Stimulated activated effector memory CD8-positive, alpha-beta T cell treated with anti-CD3 and anti-CD28 coated beads, Interleukin-12 subunit alpha, Interleukin-12 subunit beta, amount 100 ng/mL, for 72 hours (primary cell): Measurements from ENCODE around the gene CNKSR3.

Source experiments
- ATAC-seq: fragments of 150-1000 bp; cut with Tn5 transposase; 2 replicates; pipeline ENCODE4 v1.10.0; 2021
- DNase-seq, 2 donors: peaks; one replicate each; pipeline ENCODE4 v3.0.0; 2021 to 2022; ENCODE audit warnings: low spot score in 2 of 2
- H3K27ac Mint-ChIP-seq: one replicate; pipeline ENCODE4 v1.8.0; 2022; ENCODE audit warnings: mild to moderate bottlenecking, mixed read lengths
- H3K36me3 Mint-ChIP-seq: one replicate; pipeline ENCODE4 v1.8.0; 2022; ENCODE audit warnings: mild to moderate bottlenecking, mixed read lengths
- H3K4me1 Mint-ChIP-seq: one replicate; pipeline ENCODE4 v1.8.0; 2022; ENCODE audit warnings: mixed read lengths
- H3K4me3 Mint-ChIP-seq: one replicate; pipeline ENCODE4 v1.8.0; 2022; ENCODE audit warnings: mild to moderate bottlenecking, mixed read lengths
- H3K9me3 Mint-ChIP-seq: one replicate; pipeline ENCODE4 v1.8.0; 2022; ENCODE audit warnings: mixed read lengths

Gene CNKSR3

DNA sequence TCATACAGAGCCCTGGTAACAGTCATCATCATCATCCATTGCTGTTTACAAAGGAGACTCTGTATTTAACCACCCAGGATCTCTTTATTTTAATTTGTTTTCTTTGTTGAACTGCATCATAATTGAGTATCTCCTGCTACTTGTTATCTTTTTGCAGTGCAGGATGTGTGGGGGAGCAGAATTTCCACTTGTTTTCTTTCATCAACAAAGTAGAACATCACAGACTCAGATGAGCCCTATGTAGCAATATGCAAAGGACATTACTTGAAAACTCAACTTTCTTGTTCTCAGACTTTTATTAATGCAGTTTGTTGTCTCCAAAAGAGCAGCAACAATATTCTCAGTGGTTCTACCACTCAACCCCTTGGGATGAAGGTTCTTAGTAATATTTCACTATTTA is 115.2 kb downstream of the CNKSR3 start:
- H3K27ac Mint-ChIP-seq: no peak overlapping the region

DNA sequence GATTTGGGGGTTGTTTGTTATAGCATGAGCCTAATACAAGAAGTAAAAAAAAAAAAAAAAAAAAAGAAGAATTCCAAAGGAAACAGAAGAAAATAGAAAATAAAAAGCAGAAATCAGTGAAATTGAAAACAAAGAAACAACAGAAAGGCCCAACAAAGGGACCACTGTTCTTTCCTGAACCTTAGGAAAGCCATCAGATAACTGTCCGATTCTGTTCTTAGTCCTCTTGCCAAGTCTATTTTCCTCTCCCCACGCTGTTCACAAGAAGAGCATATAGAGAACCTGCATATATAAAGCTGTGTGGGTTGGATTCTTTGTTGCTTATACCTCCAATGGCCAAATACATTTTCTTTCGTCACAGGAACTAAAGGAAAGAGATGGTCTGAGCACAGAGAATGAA is 115.9 kb downstream of the CNKSR3 start:
- Mint-ChIP-seq H3K4me3 (no peak overlapping the region), H3K36me3 (no peaks in the 10 kb centered on the region), H3K9me3 (no peaks in the 10 kb centered on the region), H3K4me1 (peaks cover 5% of the 10 kb centered on the region), H3K27ac (no peak overlapping the region)
- DNase-seq (no peak), ATAC-seq (no peak)

More for the DNA sequence above, 115.2 kb downstream of the CNKSR3 start:
- no peak for DNase-seq
- ATAC-seq: no peak
- H3K9me3 Mint-ChIP-seq: no peaks in the 10 kb centered on the region
- H3K36me3 Mint-ChIP-seq: no peaks in the 10 kb centered on the region
- H3K4me3 Mint-ChIP-seq: no peak overlapping the region
- peaks cover under 1% of the 10 kb centered on the region for H3K4me1 Mint-ChIP-seq

DNA sequence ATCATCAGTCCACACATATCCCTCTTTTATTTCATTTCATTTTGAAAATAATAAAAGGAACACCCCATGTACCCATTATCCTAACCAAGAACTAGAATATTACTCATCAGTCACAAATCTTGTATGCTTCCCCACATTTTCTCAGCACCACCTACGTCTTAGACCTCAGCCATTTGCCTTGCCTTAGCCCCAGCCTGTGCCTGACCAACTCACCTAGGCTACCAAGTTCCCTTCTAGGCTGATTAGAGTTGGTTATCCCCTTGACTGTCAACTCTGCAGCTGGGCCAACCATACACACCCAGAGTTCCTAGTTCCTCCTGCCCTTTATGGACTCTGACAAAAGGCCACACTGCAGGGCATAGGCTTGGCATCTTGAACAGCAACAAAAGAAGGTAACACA is 120.5 kb downstream of the CNKSR3 start:
- ATAC-seq: peak; percentile 86
- Mint-ChIP-seq H3K4me1 (peaks cover 5% of the 10 kb centered on the region), H3K36me3 (no peaks in the 10 kb centered on the region), H3K9me3 (no peaks in the 10 kb centered on the region), H3K4me3 (no peak overlapping the region), H3K27ac (no peak overlapping the region)
- no peak for DNase-seq

DNA sequence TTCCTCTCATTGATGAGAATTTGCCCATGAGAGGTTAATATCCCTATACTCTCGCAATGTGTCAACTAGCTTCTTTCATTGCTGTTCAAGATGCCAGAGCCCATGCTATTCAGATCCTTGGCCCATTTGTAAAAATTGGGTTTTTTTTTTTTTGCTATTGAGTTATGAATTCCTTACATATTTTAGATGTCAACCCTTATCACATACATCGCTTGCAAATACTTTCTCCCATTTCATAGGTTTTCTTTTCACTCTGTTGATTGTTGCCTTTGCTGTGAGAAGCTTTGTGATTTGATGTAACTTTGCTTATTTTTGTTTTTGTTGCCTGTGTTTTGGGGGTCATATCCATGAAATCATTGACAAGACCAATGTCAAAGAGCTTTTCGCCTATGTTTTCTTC is 121.7 kb downstream of the CNKSR3 start:
- Mint-ChIP-seq H3K4me3 (no peak overlapping the region), H3K27ac (no peak overlapping the region), H3K9me3 (no peaks in the 10 kb centered on the region), H3K4me1 (peaks cover 5% of the 10 kb centered on the region), H3K36me3 (no peaks in the 10 kb centered on the region)
- DNase-seq (no peak), ATAC-seq (no peak)

DNA sequence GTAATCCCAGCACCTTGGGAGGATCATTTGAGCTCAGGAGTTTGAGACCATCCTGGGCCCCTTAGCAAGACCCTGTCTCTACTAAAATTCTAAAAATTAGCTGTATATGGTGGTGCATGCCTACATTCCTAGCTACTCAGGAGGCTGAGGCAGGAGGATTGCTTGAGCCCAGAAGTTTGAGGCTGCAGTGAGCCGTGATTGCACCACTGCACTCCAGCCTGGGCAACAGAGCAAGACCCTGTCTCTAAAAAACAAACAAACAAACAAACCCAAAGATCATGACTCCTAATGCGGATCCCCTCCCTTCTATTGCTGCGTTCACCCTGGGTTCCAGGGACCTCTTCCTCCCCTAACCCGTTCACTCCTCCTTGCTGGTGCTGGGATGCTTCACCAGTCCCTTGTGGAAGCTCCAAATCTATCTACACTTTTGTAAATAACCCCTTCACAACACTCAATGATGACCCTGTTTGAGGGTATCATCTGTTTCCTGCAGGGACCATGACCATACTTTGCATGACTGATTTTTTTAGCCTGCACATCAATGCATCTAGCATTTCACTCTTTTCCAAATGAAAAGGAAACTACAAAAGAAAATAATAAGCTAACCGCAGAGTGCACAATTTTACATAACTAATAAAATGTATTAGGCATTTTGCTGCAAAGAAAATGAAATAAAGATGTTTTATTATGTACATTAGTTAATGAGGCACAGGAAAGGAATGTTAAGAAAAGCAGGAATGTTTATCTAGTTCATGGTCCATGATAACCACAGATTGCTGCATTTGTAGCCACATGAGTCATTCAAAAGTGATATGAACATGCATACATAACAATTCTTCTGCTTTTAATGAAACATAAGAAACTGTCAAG is 123.4 kb downstream of the CNKSR3 start:
- H3K27ac Mint-ChIP-seq: no peak overlapping the region
- H3K4me1 Mint-ChIP-seq: peaks cover 5% of the 10 kb centered on the region
- H3K4me3 Mint-ChIP-seq: no peak overlapping the region
- ATAC-seq (no peak), DNase-seq (no peak)
- no peaks in the 10 kb centered on the region for H3K36me3 Mint-ChIP-seq
- H3K9me3 Mint-ChIP-seq: peaks cover 3% of the 10 kb centered on the region

DNA sequence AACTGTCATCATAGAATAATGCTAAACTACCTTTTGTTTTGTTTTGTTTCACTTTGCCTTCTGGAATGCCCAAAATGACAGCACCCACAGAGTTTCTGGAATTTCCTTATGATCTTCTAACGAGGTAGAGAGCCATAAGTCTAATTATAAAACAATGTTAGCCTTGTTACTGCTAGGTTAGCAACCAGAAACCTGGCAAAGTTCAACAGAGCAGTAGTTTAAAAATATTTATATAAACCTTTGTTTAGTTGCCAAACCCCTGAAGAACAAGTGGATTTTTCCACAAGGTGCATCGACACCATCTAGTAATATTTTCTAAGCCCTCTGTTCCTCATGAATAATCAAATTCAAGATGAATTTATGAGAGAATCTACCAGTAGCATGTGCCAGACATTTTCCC is 126.3 kb downstream of the CNKSR3 start:
- Mint-ChIP-seq H3K4me3 (no peak overlapping the region), H3K4me1 (no peaks in the 10 kb centered on the region), H3K27ac (no peak overlapping the region), H3K9me3 (peaks cover 3% of the 10 kb centered on the region), H3K36me3 (no peaks in the 10 kb centered on the region)
- DNase-seq: no peak
- ATAC-seq: no peak

DNA sequence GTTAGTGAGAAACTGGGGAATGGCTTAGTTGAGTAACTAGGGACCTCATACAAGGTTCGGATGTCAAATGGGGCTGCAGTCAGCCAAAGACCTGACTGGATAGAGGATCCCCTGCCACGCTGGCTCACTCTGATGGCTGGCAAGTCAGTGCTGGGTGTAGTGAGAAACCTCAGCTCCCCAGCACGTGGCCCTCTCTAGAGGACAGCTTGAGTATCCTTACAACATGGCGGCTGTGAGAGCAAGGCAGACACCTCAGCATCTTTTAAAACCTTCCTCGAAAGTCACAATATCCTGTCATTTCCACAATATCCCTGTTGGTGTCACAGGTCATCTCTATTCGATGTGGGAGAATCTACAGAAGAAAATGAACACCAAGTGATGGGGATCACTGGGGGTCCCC is 127.2 kb downstream of the CNKSR3 start:
- no peak overlapping the region for H3K27ac Mint-ChIP-seq
- H3K9me3 Mint-ChIP-seq: peaks cover 3% of the 10 kb centered on the region
- H3K4me3 Mint-ChIP-seq: no peak overlapping the region
- DNase-seq (no peak), ATAC-seq (no peak)
- H3K36me3 Mint-ChIP-seq: no peaks in the 10 kb centered on the region
- H3K4me1 Mint-ChIP-seq: no peaks in the 10 kb centered on the region

DNA sequence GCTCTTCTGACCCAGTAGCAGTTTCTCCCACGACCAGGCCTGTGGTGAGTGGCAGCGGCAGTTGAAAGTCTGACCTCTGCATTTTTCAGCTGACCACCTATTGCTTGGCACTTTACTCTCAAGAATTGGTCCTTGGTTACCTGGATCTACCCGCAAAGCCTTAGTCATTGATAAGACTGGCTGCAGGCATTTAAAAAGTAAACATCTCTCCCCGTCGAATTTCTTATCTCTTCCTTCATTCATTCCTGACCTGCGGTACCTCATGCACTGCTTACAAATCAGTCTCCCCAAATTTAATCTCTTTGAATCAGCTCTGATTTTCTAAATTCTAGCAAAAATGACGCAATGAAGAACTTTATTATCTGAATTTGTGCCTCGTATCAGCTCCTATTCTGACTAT is 127.7 kb downstream of the CNKSR3 start:
- Mint-ChIP-seq H3K4me1 (no peaks in the 10 kb centered on the region), H3K4me3 (no peak overlapping the region), H3K27ac (no peak overlapping the region), H3K36me3 (no peaks in the 10 kb centered on the region), H3K9me3 (peaks cover 3% of the 10 kb centered on the region)
- DNase-seq (no peak), ATAC-seq (no peak)

DNA sequence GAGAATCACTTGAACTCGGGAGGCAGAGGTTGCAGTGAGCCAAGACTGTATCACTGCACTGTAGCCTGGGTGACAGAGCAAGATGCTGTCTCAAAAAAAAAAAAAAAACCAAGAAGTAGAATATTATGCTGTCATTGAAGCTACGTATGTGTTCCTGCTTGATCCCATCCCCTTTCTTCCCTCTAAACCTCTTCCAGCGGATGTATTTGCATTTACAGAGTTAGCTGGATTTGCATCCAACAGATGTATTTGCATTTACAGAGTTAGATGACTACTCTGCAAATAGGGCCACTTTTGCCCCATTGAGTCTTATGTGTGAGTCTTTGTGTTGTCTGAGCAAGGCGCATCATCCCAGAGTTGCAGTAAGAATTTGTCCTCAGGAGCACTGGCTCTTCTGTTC is 128.9 kb downstream of the CNKSR3 start:
- no peak for DNase-seq
- Mint-ChIP-seq H3K4me1 (no peaks in the 10 kb centered on the region), H3K27ac (no peak overlapping the region), H3K4me3 (no peak overlapping the region), H3K9me3 (peaks cover 3% of the 10 kb centered on the region), H3K36me3 (no peaks in the 10 kb centered on the region)
- ATAC-seq: no peak

DNA sequence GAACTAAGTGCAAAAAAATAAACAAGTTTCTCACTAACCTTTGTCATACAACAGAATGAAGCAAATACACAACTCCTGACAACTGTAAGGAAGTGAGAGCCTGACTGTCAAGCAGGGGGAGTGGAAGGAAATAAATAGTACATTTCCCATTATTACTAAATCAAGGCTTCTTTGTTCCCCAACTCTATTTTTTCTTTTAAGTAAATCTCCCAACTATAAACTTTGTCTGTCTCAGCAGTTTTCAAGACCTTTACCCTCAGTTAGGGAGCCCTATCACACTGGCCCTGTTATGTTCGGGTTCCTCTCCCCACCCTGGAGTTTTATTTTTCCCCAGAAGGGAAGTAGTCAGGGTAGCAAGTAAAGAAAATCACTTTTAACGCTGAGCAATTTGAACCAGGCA is 129.7 kb downstream of the CNKSR3 start:
- Mint-ChIP-seq H3K27ac (no peak overlapping the region), H3K36me3 (no peaks in the 10 kb centered on the region), H3K4me1 (no peaks in the 10 kb centered on the region), H3K4me3 (no peak overlapping the region), H3K9me3 (peaks cover 3% of the 10 kb centered on the region)
- ATAC-seq (no peak), DNase-seq (no peak)

DNA sequence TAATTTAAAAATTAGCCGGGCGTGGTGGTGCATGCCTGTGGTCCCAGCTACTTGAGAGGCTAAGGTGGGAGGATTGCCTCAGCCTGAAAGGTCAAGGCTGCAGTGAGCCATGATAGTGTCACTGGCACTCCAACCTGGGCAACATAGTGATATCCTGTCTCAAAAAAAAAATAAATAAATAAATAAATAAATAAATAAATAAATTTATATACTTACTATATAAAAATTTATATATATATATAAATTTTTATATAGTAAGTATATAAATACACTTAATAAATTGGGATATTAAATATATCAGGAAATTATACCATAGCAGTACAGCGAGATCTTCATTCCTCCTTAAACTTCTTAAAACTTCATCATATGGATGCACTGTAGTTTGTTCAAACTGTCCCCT is 130.9 kb downstream of the CNKSR3 start:
- H3K36me3 Mint-ChIP-seq: no peaks in the 10 kb centered on the region
- no peaks in the 10 kb centered on the region for H3K4me1 Mint-ChIP-seq
- no peak overlapping the region for H3K27ac Mint-ChIP-seq
- no peak for DNase-seq
- no peak overlapping the region for H3K4me3 Mint-ChIP-seq
- peaks cover 3% of the 10 kb centered on the region for H3K9me3 Mint-ChIP-seq
- ATAC-seq: no peak

DNA sequence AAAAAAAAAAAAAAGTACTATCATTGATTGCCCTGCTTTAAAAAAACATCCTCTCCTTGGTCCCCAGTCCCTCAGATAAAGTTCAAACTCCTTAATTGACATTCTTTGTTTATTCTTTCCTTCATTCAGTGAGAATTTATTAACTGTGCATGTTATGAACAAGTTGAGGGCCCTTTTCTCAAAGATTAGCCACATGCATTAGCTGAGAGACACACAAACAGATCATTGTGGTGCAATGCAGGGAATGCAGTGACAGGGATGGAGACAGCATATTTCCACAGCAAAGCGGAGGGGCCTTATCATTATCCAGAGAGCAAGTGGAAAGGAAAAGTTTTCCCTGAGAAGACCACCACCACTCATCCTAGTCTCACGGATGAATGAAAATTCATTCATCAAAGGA is 132.0 kb downstream of the CNKSR3 start:
- H3K9me3 Mint-ChIP-seq: peaks cover 3% of the 10 kb centered on the region

DNA sequence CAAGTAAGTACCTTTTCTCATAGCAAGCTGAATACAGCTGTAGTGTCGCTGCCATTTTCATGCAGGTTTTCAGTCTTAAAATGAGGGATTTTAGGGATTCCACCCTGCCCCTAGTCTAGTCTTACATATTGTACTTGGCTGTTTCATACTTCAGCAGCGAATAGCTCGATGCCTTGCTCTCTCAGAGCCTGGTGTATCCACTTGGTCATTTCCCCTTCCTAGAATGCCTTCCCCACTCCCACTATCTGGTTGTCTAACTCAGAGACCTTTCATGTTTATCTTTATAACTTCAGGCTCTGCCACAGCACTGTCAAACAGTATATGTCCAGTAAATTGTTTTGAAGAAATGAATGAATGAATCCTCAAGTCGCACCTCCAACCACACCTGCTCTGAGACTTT is 132.8 kb downstream of the CNKSR3 start:
- Mint-ChIP-seq H3K4me1 (no peaks in the 10 kb centered on the region), H3K4me3 (no peak overlapping the region), H3K9me3 (no peaks in the 10 kb centered on the region), H3K27ac (no peak overlapping the region), H3K36me3 (no peaks in the 10 kb centered on the region)
- DNase-seq (no peak), ATAC-seq (no peak)

More for the DNA sequence above, 132.0 kb downstream of the CNKSR3 start:
- no peak for ATAC-seq
- no peak for DNase-seq
- no peak overlapping the region for H3K27ac Mint-ChIP-seq
- no peaks in the 10 kb centered on the region for H3K4me1 Mint-ChIP-seq
- no peaks in the 10 kb centered on the region for H3K36me3 Mint-ChIP-seq
- no peak overlapping the region for H3K4me3 Mint-ChIP-seq

DNA sequence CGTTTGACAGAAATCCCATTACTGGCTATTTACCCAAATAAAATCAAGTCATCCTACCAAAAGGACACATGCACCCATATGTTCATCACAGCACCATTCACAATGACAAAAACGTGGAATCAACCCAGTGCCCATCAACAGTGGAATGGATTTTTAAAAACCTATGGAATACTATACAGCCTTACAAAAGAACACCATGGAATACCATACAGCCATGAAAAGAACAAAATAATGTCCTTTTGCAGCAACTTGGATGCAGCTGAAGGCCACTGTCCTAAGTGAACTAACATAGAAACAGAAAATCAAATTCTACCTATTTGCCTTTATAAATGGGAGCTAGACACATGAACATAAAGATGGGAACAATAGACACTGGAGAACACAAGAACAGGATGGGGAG is 136.5 kb downstream of the CNKSR3 start:
- Mint-ChIP-seq H3K36me3 (no peaks in the 10 kb centered on the region), H3K9me3 (no peaks in the 10 kb centered on the region), H3K27ac (no peak overlapping the region), H3K4me1 (no peaks in the 10 kb centered on the region), H3K4me3 (no peak overlapping the region)
- DNase-seq (no peak), ATAC-seq (no peak)

DNA sequence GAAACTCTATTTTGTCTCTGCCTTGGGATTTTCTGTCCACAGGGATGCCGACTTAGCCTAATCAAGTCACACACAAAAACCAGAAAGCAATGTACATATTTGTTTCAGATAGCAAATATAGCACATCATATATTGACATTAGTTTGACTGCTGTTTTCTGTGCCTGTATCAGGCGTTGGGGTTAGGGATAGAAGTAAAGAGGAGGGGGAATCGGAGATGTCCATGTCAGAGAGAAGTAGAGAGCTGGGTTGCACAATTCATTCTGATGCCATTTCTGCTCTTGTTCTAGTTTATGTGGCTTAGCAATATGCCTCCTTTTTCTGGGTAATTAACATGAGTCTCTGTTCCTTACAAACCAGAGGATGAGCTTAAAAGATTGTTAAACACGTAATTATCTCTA is 139.2 kb downstream of the CNKSR3 start:
- Mint-ChIP-seq H3K27ac (no peak overlapping the region), H3K36me3 (no peaks in the 10 kb centered on the region), H3K4me3 (no peak overlapping the region)

DNA sequence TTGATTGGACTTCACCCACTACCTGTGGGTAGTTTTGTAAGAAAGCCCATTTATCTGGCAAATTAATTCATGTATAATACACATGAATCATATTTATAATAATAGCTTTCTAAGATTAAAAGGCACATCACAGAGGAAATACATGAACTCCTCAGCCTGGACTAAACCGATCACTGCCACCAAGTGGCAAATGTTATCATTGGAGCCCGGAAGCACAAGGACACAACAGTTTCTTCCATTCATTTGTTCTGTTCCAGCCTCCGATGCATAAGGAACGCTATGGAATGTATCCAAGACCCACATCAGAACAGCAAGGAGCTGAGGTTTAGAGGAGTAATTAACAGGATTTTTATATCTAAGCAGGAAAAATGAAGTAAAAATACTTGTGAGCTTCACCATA is 139.9 kb downstream of the CNKSR3 start:
- H3K4me3 Mint-ChIP-seq: no peak overlapping the region
- no peak overlapping the region for H3K27ac Mint-ChIP-seq
- no peak for DNase-seq
- no peaks in the 10 kb centered on the region for H3K4me1 Mint-ChIP-seq
- no peaks in the 10 kb centered on the region for H3K36me3 Mint-ChIP-seq
- no peaks in the 10 kb centered on the region for H3K9me3 Mint-ChIP-seq
- no peak for ATAC-seq

More for the DNA sequence above, 139.2 kb downstream of the CNKSR3 start:
- Mint-ChIP-seq H3K9me3 (no peaks in the 10 kb centered on the region), H3K4me1 (no peaks in the 10 kb centered on the region)
- ATAC-seq: no peak
- DNase-seq: no peak
